Stomach (tissue), 4 donors: ENCODE measurements around the gene CCR4.

ENCODE experiments used
- CTCF ChIP-seq, 7 experiments: fragments of 450-650 bp in 4 of 7; fragments of 200-600 bp in 3 of 7; sonication (generic) in 3 of 7; IDR thresholded peaks; one replicate each; pipeline ENCODE4 v1.5.1; 2016 to 2019; ENCODE audit warnings: antibody characterized with exemption in 7 of 7, control low read depth in 2 of 7, mild to moderate bottlenecking in 1 of 7
- POLR2AphosphoS5 ChIP-seq, 3 donors: sonication (generic); formaldehyde crosslinking; IDR thresholded peaks; one replicate each; pipeline ENCODE4 v1.6.1; 2016; ENCODE audit warnings: antibody characterized with exemption in 3 of 3

GRCh38 chr3:32903953-32904352 is 47.5 kb upstream of the CCR4 start:
- TF ChIP-seq POLR2AphosphoS5 (IDR thresholded peaks at IDR 0.05) (no peak), CTCF (IDR thresholded peaks at IDR 0.05) (no peak)
